GM12878 (cell line): ENCODE measurements around the gene FURIN. TPM values are rescaled to one million over a fixed set of nuclear protein-coding genes. Genes with fewer than 3 reads are reported as not detected.

Experiments
- ASH2L ChIP-seq: fragments of 300-600, 200-600 bp; sonication (generic); IDR thresholded peaks from 2 replicates; pipeline ENCODE4 v1.6.1; 2017; ENCODE audit warnings: low read depth, mild to moderate bottlenecking, borderline replicate concordance
- BACH1 ChIP-seq: fragments of 450-650 bp; IDR thresholded peaks from 2 replicates; pipeline ENCODE4 v1.6.1; 2017; ENCODE audit warnings: mild to moderate bottlenecking, borderline replicate concordance
- DPF2 ChIP-seq: fragments of 450-650 bp; IDR thresholded peaks from 2 replicates; pipeline ENCODE4 v1.6.1; 2017; ENCODE audit warnings: mild to moderate bottlenecking
- EED ChIP-seq: sonication (generic); IDR thresholded peaks from 2 replicates; pipeline ENCODE4 v1.6.1; 2016; ENCODE audit warnings: antibody characterized with exemption, low read depth
- ETV6 ChIP-seq, 2 experiments: fragments of 450-650 bp in 1 of 2; IDR thresholded peaks in 1 of 2; conservative IDR thresholded peaks in 1 of 2; 2 replicates each; pipeline ENCODE4 v1.6.1; 2014; ENCODE audit warnings: antibody characterized with exemption in 1 of 2, borderline replicate concordance in 1 of 2, low read depth in 1 of 2, mild to moderate bottlenecking in 1 of 2, moderate library complexity in 1 of 2
- IKZF1 ChIP-seq: fragments of 450-650 bp; conservative IDR thresholded peaks from 2 replicates; pipeline ENCODE4 v1.6.1; 2017; ENCODE audit warnings: antibody characterized with exemption, mild to moderate bottlenecking
- MEF2B ChIP-seq: fragments of 450-650 bp; IDR thresholded peaks from 2 replicates; pipeline ENCODE4 v1.6.1; 2018; ENCODE audit warnings: mild to moderate bottlenecking, moderate library complexity; ENCODE audit not compliant: partially characterized antibody, poor library complexity, severe bottlenecking
- RFX5 ChIP-seq: IDR thresholded peaks from 2 replicates; pipeline ENCODE4 v1.6.1; 2011; ENCODE audit warnings: low read depth, low read length, improper control_type of control experiment
- SP1 ChIP-seq: IDR thresholded peaks from one replicate; pipeline ENCODE4 v1.6.1; 2011; ENCODE audit warnings: low read depth, low read length
- ZNF384 ChIP-seq: IDR thresholded peaks from 2 replicates; pipeline ENCODE4 v1.6.1; 2012; ENCODE audit warnings: low read depth, mild to moderate bottlenecking, low read length, improper control_type of control experiment, borderline replicate concordance
- polyA plus RNA-seq, 11 experiments: library from polyadenylated mRNA; depleted of rRNA in 4 of 11; unstranded in 6 of 11; stranded (reverse) in 5 of 11; fragments of >200 nt; fragmentation: Nextera tagmentation in 4 of 11; fragmentation: Illumina TruSeq in 1 of 11; extraction: Ambion mirVana in 4 of 11; extraction: Trizol in 1 of 11; gene quantifications; 1 replicate in 1 of 11; 2 replicates in 10 of 11; pipeline versions ENCODE4 v1.2.1 to v1.2.3, GENCODE V29; 2011 to 2016; ENCODE audit warnings: inconsistent platforms in 2 of 11, missing spikeins in 2 of 11, low read depth in 1 of 11
- total RNA-seq, 4 experiments: library from RNA; depleted of rRNA in 3 of 4; stranded (reverse); fragments of >200 nt in 3 of 4; fragmentation: Illumina TruSeq in 1 of 4; extraction: Trizol in 1 of 4; gene quantifications; 2 replicates each; pipeline versions ENCODE4 v1.2.1 to v1.2.3, GENCODE V29; 2013 to 2021
- TF ChIP-seq, protein P1 (sequence below), 3 experiments: IDR thresholded peaks in 2 of 3; conservative IDR thresholded peaks in 1 of 3; 2 replicates each; pipeline ENCODE4 v1.5.1; 2011; ENCODE audit warnings: low read depth in 3 of 3, low read length in 3 of 3, mild to moderate bottlenecking in 3 of 3, control low read depth in 2 of 3, moderate library complexity in 2 of 3, inconsistent platforms in 1 of 3, mixed read lengths in 1 of 3; ENCODE audit not compliant: control insufficient read depth in 2 of 3, insufficient read depth in 1 of 3; ENCODE audit errors: extremely low read depth in 1 of 3
- TF ChIP-seq, protein P2 (sequence below): fragments of 450-650 bp; IDR thresholded peaks from 2 replicates; pipeline ENCODE4 v1.6.1; 2016; ENCODE audit warnings: mild to moderate bottlenecking
- TF ChIP-seq, protein P3 (sequence below): fragments of 450-650 bp; IDR thresholded peaks from 2 replicates; pipeline ENCODE4 v1.6.1; 2016; ENCODE audit warnings: mild to moderate bottlenecking, moderate library complexity, borderline replicate concordance
- TF ChIP-seq, protein P4 (sequence below): fragments of 450-650 bp; IDR thresholded peaks from 2 replicates; pipeline ENCODE4 v1.6.1; 2017; ENCODE audit warnings: mild to moderate bottlenecking, moderate library complexity
- TF ChIP-seq, protein P5 (sequence below): fragments of 450-650 bp; IDR thresholded peaks from 2 replicates; pipeline ENCODE4 v1.6.1; 2017; ENCODE audit warnings: borderline replicate concordance

FURIN gene
- total and polyA plus RNA-seq, 10 of the 15 experiments (the other 5 are each of a cell fraction or from before 2014, with no cell fraction given), result 0.47 to 39.9 (median 8.0) TPM

DNA sequence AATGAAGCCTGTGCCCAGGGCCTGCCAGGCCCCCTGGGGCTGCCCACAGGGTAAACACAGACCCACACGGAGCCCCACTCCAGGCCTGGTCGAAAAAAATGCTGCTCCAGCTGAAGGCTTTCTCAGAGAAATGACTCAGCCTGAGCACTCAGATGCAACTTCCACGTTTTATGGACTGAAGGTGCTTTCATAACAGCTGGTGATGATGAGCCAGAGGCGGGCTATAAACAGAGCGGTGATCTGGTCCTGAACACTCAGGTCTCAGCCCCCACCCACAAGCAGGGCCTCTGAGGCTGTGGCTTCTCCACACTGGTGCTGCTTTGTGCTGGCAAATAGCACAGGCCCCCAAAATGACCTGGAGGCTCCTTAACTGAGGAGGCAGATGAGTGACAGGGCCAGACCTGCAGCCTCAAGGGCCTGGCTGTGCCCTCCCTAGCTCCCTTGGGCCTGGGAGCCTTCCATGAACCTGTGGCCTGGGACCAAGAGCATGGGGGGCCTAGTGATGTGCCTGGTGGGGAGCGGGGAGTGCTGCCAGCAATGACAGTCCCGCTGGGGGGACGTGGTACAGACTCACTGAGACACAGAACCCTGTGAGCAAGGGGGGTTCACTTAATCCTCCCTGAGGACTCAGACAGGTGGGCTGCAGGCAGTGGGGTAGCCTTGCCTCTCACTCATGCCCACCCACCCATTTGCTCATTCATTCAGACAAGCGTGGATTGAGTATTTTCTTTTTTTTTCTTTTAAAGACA, 23.0 kb upstream of the FURIN start (continued):
- TF ChIP-seq SP1, result no peak
- TF ChIP-seq, protein P1, sequence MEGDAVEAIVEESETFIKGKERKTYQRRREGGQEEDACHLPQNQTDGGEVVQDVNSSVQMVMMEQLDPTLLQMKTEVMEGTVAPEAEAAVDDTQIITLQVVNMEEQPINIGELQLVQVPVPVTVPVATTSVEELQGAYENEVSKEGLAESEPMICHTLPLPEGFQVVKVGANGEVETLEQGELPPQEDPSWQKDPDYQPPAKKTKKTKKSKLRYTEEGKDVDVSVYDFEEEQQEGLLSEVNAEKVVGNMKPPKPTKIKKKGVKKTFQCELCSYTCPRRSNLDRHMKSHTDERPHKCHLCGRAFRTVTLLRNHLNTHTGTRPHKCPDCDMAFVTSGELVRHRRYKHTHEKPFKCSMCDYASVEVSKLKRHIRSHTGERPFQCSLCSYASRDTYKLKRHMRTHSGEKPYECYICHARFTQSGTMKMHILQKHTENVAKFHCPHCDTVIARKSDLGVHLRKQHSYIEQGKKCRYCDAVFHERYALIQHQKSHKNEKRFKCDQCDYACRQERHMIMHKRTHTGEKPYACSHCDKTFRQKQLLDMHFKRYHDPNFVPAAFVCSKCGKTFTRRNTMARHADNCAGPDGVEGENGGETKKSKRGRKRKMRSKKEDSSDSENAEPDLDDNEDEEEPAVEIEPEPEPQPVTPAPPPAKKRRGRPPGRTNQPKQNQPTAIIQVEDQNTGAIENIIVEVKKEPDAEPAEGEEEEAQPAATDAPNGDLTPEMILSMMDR (IDR thresholded peaks at IDR 0.05 in 2 of 3, conservative IDR thresholded peaks at IDR 0.05 in 1 of 3; ENCODE audit: control insufficient read depth in 2 of 3, extremely low read depth in 1 of 3, insufficient read depth in 1 of 3, low read depth in 3 of 3, low read length in 3 of 3), result no peak
- TF ChIP-seq DPF2, result peak; percentile 44; the same call in 1 of the 2 replicates
- peak; percentile 56; the same call in 1 of the 2 replicates for TF ChIP-seq ZNF384
- TF ChIP-seq, protein P2, sequence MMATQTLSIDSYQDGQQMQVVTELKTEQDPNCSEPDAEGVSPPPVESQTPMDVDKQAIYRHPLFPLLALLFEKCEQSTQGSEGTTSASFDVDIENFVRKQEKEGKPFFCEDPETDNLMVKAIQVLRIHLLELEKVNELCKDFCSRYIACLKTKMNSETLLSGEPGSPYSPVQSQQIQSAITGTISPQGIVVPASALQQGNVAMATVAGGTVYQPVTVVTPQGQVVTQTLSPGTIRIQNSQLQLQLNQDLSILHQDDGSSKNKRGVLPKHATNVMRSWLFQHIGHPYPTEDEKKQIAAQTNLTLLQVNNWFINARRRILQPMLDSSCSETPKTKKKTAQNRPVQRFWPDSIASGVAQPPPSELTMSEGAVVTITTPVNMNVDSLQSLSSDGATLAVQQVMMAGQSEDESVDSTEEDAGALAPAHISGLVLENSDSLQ, result peak; percentile 86
- TF ChIP-seq, protein P3, sequence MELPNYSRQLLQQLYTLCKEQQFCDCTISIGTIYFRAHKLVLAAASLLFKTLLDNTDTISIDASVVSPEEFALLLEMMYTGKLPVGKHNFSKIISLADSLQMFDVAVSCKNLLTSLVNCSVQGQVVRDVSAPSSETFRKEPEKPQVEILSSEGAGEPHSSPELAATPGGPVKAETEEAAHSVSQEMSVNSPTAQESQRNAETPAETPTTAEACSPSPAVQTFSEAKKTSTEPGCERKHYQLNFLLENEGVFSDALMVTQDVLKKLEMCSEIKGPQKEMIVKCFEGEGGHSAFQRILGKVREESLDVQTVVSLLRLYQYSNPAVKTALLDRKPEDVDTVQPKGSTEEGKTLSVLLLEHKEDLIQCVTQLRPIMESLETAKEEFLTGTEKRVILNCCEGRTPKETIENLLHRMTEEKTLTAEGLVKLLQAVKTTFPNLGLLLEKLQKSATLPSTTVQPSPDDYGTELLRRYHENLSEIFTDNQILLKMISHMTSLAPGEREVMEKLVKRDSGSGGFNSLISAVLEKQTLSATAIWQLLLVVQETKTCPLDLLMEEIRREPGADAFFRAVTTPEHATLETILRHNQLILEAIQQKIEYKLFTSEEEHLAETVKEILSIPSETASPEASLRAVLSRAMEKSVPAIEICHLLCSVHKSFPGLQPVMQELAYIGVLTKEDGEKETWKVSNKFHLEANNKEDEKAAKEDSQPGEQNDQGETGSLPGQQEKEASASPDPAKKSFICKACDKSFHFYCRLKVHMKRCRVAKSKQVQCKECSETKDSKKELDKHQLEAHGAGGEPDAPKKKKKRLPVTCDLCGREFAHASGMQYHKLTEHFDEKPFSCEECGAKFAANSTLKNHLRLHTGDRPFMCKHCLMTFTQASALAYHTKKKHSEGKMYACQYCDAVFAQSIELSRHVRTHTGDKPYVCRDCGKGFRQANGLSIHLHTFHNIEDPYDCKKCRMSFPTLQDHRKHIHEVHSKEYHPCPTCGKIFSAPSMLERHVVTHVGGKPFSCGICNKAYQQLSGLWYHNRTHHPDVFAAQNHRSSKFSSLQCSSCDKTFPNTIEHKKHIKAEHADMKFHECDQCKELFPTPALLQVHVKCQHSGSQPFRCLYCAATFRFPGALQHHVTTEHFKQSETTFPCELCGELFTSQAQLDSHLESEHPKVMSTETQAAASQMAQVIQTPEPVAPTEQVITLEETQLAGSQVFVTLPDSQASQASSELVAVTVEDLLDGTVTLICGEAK, result no peak
- no peak for TF ChIP-seq RFX5
- 0 out of 2 replicates have a peak, but pooled peaks have one; percentile 25 for TF ChIP-seq BACH1
- TF ChIP-seq MEF2B, result peak; percentile 73
- TF ChIP-seq IKZF1, result peak; percentile 66
- TF ChIP-seq ASH2L, result no peak
- TF ChIP-seq, protein P4, sequence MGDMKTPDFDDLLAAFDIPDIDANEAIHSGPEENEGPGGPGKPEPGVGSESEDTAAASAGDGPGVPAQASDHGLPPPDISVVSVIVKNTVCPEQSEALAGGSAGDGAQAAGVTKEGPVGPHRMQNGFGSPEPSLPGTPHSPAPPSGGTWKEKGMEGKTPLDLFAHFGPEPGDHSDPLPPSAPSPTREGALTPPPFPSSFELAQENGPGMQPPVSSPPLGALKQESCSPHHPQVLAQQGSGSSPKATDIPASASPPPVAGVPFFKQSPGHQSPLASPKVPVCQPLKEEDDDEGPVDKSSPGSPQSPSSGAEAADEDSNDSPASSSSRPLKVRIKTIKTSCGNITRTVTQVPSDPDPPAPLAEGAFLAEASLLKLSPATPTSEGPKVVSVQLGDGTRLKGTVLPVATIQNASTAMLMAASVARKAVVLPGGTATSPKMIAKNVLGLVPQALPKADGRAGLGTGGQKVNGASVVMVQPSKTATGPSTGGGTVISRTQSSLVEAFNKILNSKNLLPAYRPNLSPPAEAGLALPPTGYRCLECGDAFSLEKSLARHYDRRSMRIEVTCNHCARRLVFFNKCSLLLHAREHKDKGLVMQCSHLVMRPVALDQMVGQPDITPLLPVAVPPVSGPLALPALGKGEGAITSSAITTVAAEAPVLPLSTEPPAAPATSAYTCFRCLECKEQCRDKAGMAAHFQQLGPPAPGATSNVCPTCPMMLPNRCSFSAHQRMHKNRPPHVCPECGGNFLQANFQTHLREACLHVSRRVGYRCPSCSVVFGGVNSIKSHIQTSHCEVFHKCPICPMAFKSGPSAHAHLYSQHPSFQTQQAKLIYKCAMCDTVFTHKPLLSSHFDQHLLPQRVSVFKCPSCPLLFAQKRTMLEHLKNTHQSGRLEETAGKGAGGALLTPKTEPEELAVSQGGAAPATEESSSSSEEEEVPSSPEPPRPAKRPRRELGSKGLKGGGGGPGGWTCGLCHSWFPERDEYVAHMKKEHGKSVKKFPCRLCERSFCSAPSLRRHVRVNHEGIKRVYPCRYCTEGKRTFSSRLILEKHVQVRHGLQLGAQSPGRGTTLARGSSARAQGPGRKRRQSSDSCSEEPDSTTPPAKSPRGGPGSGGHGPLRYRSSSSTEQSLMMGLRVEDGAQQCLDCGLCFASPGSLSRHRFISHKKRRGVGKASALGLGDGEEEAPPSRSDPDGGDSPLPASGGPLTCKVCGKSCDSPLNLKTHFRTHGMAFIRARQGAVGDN, result peak; percentile 53; the same call in 1 of the 2 replicates
- TF ChIP-seq EED, result peak; percentile 70
- 0 out of 4 replicates have a peak, but pooled peaks of 1 of the 2 experiments have one; percentile 17 for TF ChIP-seq ETV6 (conservative IDR thresholded peaks at IDR 0.05 in 1 of 2, IDR thresholded peaks at IDR 0.05 in 1 of 2; ENCODE audit: borderline replicate concordance in 1 of 2, low read depth in 1 of 2)
- TF ChIP-seq, protein P5, sequence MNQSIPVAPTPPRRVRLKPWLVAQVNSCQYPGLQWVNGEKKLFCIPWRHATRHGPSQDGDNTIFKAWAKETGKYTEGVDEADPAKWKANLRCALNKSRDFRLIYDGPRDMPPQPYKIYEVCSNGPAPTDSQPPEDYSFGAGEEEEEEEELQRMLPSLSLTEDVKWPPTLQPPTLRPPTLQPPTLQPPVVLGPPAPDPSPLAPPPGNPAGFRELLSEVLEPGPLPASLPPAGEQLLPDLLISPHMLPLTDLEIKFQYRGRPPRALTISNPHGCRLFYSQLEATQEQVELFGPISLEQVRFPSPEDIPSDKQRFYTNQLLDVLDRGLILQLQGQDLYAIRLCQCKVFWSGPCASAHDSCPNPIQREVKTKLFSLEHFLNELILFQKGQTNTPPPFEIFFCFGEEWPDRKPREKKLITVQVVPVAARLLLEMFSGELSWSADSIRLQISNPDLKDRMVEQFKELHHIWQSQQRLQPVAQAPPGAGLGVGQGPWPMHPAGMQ, result no peak
